Type B pancreatic cell (in vitro differentiated cells): ENCODE data around the gene FN3KRP. TPM values are rescaled to one million over a fixed set of nuclear protein-coding genes. Genes with fewer than 3 reads are reported as not detected.

Experiments
- DNase-seq: peaks from one replicate; pipeline ENCODE4 v3.0.0; 2021; ENCODE audit warnings: mixed read lengths; ENCODE audit not compliant: unreplicated experiment; ENCODE audit errors: extremely low spot score
- H3K27ac Mint-ChIP-seq: 2 replicates; pipeline ENCODE4 v1.8.0; 2021; ENCODE audit warnings: mild to moderate bottlenecking, mixed read lengths
- H3K27me3 Mint-ChIP-seq: 2 replicates; pipeline ENCODE4 v1.8.0; 2021; ENCODE audit warnings: mixed read lengths
- H3K36me3 Mint-ChIP-seq: 2 replicates; pipeline ENCODE4 v1.8.0; 2021; ENCODE audit warnings: mixed read lengths
- H3K4me1 Mint-ChIP-seq: one replicate; pipeline ENCODE4 v1.8.0; 2021; ENCODE audit warnings: mixed read lengths; ENCODE audit not compliant: unreplicated experiment
- H3K4me3 Mint-ChIP-seq: 2 replicates; pipeline ENCODE4 v1.8.0; 2021; ENCODE audit warnings: mild to moderate bottlenecking, mixed read lengths
- H3K9me3 Mint-ChIP-seq: 2 replicates; pipeline ENCODE4 v1.8.0; 2021; ENCODE audit warnings: mixed read lengths
- CTCF ChIP-seq: fragments of 200-600 bp; sonication (generic); conservative IDR thresholded peaks from 2 replicates; pipeline ENCODE4 v1.5.0; 2021; ENCODE audit warnings: antibody characterized with exemption, mild to moderate bottlenecking
- long read RNA-seq: library from polyadenylated mRNA; unstranded; transcript quantifications from one replicate; pipeline ENCODE4 v2.0.0, GENCODE V29; 2020
- total RNA-seq: library from RNA; stranded (reverse); gene quantifications from 2 replicates; pipeline ENCODE4 v1.2.1, GENCODE V29; 2021; ENCODE audit warnings: low replicate concordance

The FN3KRP gene
- 36.5 and 42.5 TPM in 2 replicates for total RNA-seq
- long read RNA-seq, transcript FN3KRP-201 (6 exons, 1,849 nt), result major isoform, 65 of 65 reads
- long read RNA-seq, partial matches to known transcripts, result 0 of 65 reads
- long read RNA-seq, other reads (novel, unspliced or antisense), result 0 of 65 reads

GRCh38 chr17:82716203-82717010 is at the start of gene FN3KRP:
TSS of gene FN3KRP (plus strand) at chr17:82716706. CDS start at chr17:82716756, 50 bp downstream.
- DNase-seq, result peak; percentile 91
- Mint-ChIP-seq H3K9me3 (no peaks in the 10 kb centered on the region), H3K4me1 (peaks cover 8% of the 10 kb centered on the region), H3K27me3 (no peaks in the 10 kb centered on the region), H3K36me3 (peaks cover 6% of the 10 kb centered on the region), H3K27ac (peak within 1 kb of the TSS; percentile 91), H3K4me3 (peak within 1 kb of the TSS; percentile 96)
- TF ChIP-seq CTCF, result no peak

GRCh38 chr17:82666931-82667667 is 49.4 kb upstream of the FN3KRP start:
- Mint-ChIP-seq H3K36me3 (no peaks in the 10 kb centered on the region), H3K9me3 (no peaks in the 10 kb centered on the region), H3K4me3 (no peak overlapping the region), H3K4me1 (peaks cover 16% of the 10 kb centered on the region), H3K27ac (no peak overlapping the region), H3K27me3 (no peaks in the 10 kb centered on the region)
- TF ChIP-seq CTCF, result no peak
- DNase-seq, result no peak

DNA sequence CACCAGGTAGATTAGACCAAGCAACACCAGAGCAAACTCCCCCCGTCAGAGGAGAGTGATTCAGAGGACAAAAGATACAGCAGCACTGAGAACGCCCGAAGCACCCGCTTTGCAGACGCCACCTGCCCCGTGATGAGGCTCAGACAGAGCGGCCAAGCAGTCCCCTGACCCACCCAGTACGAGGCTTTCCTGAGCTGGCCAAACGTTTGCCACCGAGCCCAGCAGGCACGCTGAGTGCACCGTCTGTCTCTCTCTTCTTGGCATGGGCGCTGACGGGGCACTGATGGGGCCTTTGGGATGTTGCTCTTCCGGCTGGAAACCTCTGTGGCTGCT is 48.9 kb upstream of the FN3KRP start:
- Mint-ChIP-seq H3K27me3 (no peaks in the 10 kb centered on the region), H3K4me3 (no peak overlapping the region), H3K36me3 (no peaks in the 10 kb centered on the region), H3K4me1 (peaks cover 16% of the 10 kb centered on the region), H3K27ac (no peak overlapping the region), H3K9me3 (no peaks in the 10 kb centered on the region)
- no peak for DNase-seq
- TF ChIP-seq CTCF, result no peak

GRCh38 chr17:82668024-82668630 is 48.4 kb upstream of the FN3KRP start:
- Mint-ChIP-seq H3K27me3 (no peaks in the 10 kb centered on the region), H3K4me3 (no peak overlapping the region), H3K36me3 (no peaks in the 10 kb centered on the region), H3K4me1 (peaks cover 17% of the 10 kb centered on the region), H3K9me3 (no peaks in the 10 kb centered on the region), H3K27ac (peak overlapping the region; percentile 35)
- TF ChIP-seq CTCF, result no peak
- DNase-seq, result no peak

GRCh38 chr17:82668631-82669099 is 47.8 kb upstream of the FN3KRP start:
- no peaks in the 10 kb centered on the region for H3K27me3 Mint-ChIP-seq
- DNase-seq, result no peak
- H3K4me1 Mint-ChIP-seq, result peaks cover 20% of the 10 kb centered on the region
- no peak overlapping the region for H3K4me3 Mint-ChIP-seq
- H3K27ac Mint-ChIP-seq, result peak overlapping the region; percentile 35
- H3K36me3 Mint-ChIP-seq, result no peaks in the 10 kb centered on the region
- peak; percentile 78 for TF ChIP-seq CTCF
- no peaks in the 10 kb centered on the region for H3K9me3 Mint-ChIP-seq
